Frontal cortex (tissue), 4 donors: ENCODE measurements around the gene CMTM5. TPM values are rescaled to one million over a fixed set of nuclear protein-coding genes. Genes with fewer than 3 reads are reported as not detected.

Experiments used
- DNase-seq, 2 donors: peaks; one replicate each; pipeline ENCODE4 v3.0.0; 2012; ENCODE audit warnings: low spot score in 2 of 2
- FAIRE-seq: peaks from 2 replicates; lab custom pipeline; 2012; peaks lifted over from hg19 to GRCh38; lab: Jason Lieb, UNC
- total RNA-seq: library from RNA; depleted of rRNA; stranded (reverse); fragments of >200 nt; gene quantifications from one replicate; pipeline ENCODE4 v1.2.3, GENCODE V29; 2014
- donor health status: control.
- donor health status: control.
- donor health status: control.

Gene CMTM5
- total RNA-seq, 1 donor from 2014 or later = 1.6 TPM

GRCh38 chr14:23356662-23357061 is 20.2 kb upstream of the CMTM5 start:
- FAIRE-seq = no peak
- no peak for DNase-seq

GRCh38 chr14:23357261-23357660 is 19.6 kb upstream of the CMTM5 start:
- FAIRE-seq = no peak
- no peak for DNase-seq

- FAIRE-seq (no peak), DNase-seq (no peak)
Measured at GRCh38 chr14:23358042-23358441, 18.8 kb upstream of the CMTM5 start.

- DNase-seq (no peak), FAIRE-seq (no peak)
Measured at GRCh38 chr14:23358553-23359166, 18.2 kb upstream of the CMTM5 start.

- no peak for FAIRE-seq
- no peak for DNase-seq
Measured at GRCh38 chr14:23359167-23359626, 17.6 kb upstream of the CMTM5 start.

- no peak for DNase-seq
- FAIRE-seq = no peak
Measured at GRCh38 chr14:23359722-23360447, 17.0 kb upstream of the CMTM5 start.

GRCh38 chr14:23360496-23360895 is 16.4 kb upstream of the CMTM5 start:
- DNase-seq (peak; percentile 66 to 75), FAIRE-seq (no peak)

GRCh38 chr14:23361320-23361719 is 15.5 kb upstream of the CMTM5 start:
- DNase-seq (no peak), FAIRE-seq (no peak)

- DNase-seq (no peak), FAIRE-seq (no peak)
Measured at GRCh38 chr14:23361763-23362162, 15.1 kb upstream of the CMTM5 start.

GRCh38 chr14:23362200-23362599 is 14.6 kb upstream of the CMTM5 start:
- FAIRE-seq (no peak), DNase-seq (no peak)

GRCh38 chr14:23364164-23365035 is 12.4 kb upstream of the CMTM5 start:
- no peak for FAIRE-seq
- peak; percentile 69 to 81 for DNase-seq

- FAIRE-seq = no peak
Measured at GRCh38 chr14:23365036-23365731, 11.7 kb upstream of the CMTM5 start, which contains the start of gene EFS. EFS (minus strand) TSS chr14:23365172; CDS start chr14:23365025, 147 bp downstream.

GRCh38 chr14:23365732-23366425 is 11.0 kb upstream of the CMTM5 start:
- FAIRE-seq (no peak), DNase-seq (peak; percentile 58 to 72)

More at GRCh38 chr14:23365036-23365731, 11.7 kb upstream of the CMTM5 start, which contains the start of gene EFS:
- peak; percentile 61 to 74 for DNase-seq

GRCh38 chr14:23366426-23366921 is 10.4 kb upstream of the CMTM5 start:
- DNase-seq (peak; percentile 58 to 62), FAIRE-seq (no peak)

GRCh38 chr14:23370221-23370620 is 6.6 kb upstream of the CMTM5 start:
- FAIRE-seq (no peak), DNase-seq (no peak)

- FAIRE-seq (no peak), DNase-seq (no peak)
Measured at GRCh38 chr14:23371865-23372264, 5.0 kb upstream of the CMTM5 start.

GRCh38 chr14:23372509-23372908 is 4.3 kb upstream of the CMTM5 start, which contains the start of gene IL25:
IL25 (plus strand) TSS chr14:23372809.
- FAIRE-seq (no peak), DNase-seq (no peak)

- DNase-seq (no peak), FAIRE-seq (no peak)
Measured at GRCh38 chr14:23373041-23373440, 3.8 kb upstream of the CMTM5 start.
